ENCODE data around the gene ERI2. TPM values are rescaled to one million over a fixed set of nuclear protein-coding genes. Genes with fewer than 3 reads are reported as not detected.

Gene ERI2
- total and polyA plus RNA-seq, 11 donors = 5.7 to 15.2 (median 10.1) TPM

- WGBS, 4 donors = 87 to 92% (median 91%) methylated on average over 2 of the region's 2 CpGs
- no peak for DNase-seq
- Histone ChIP-seq H3K9me3 (peaks cover 0 to 4% (median 0%) of the 10 kb centered on the region in 12 donors), H3K27ac (no peak overlapping the region), H3K36me3 (peaks cover 0 to 21% (median 4%) of the 10 kb centered on the region in 9 donors), H3K4me3 (no peak overlapping the region), H3K4me1 (no peaks in the 10 kb centered on the region), H3K27me3 (no peaks in the 10 kb centered on the region)
- TF ChIP-seq CTCF (IDR thresholded peaks at IDR 0.05) (no peak), POLR2A (IDR thresholded peaks at IDR 0.05) (no peak)
- intact Hi-C loops (cut with DNase I) = no loop called here
- no peak for ATAC-seq
These were observed 23.8 kb downstream of the ERI2 start for GRCh38 chr16:20782470-20782869.

GRCh38 chr16:20781697-20782096, 24.6 kb downstream of the ERI2 start:
- peaks cover 0 to 4% (median 0%) of the 10 kb centered on the region in 12 donors for H3K9me3 ChIP-seq
- WGBS, 4 donors = 79 to 89% (median 83%) methylated on average over 1 of the region's 1 CpG
- DNase-seq (no peak), ATAC-seq (no peak)
- H3K4me1 ChIP-seq = no peaks in the 10 kb centered on the region
- peaks cover 0 to 21% (median 4%) of the 10 kb centered on the region in 9 donors for H3K36me3 ChIP-seq
- no peak overlapping the region for H3K27ac ChIP-seq
- intact Hi-C loops (cut with DNase I) = no loop called here
- no peaks in the 10 kb centered on the region for H3K27me3 ChIP-seq
- no peak for TF ChIP-seq CTCF (IDR thresholded peaks at IDR 0.05)
- TF ChIP-seq POLR2A (IDR thresholded peaks at IDR 0.05) = no peak
- H3K4me3 ChIP-seq = no peak overlapping the region

GRCh38 chr16:20774703-20775362, 31.4 kb downstream of the ERI2 start:
- H3K9me3 ChIP-seq = peaks cover 0 to 5% (median 0%) of the 10 kb centered on the region in 12 donors
- ATAC-seq (peak in 3 of 4 donors; percentile 81 to 88 (median 86)), DNase-seq (peak; percentile 25 to 66 (median 41))
- H3K4me1 ChIP-seq = no peaks in the 10 kb centered on the region
- 55 to 68% (median 61%) methylated on average over 7 of the region's 7 CpGs for WGBS, 4 donors
- TF ChIP-seq POLR2A (IDR thresholded peaks at IDR 0.05) (no peak), CTCF (IDR thresholded peaks at IDR 0.05) (peak; percentile 33 to 58 (median 48))
- H3K27me3 ChIP-seq = no peaks in the 10 kb centered on the region
- intact Hi-C loops (cut with DNase I) = no loop called here
- peaks cover 0 to 11% (median 0%) of the 10 kb centered on the region in 9 donors for H3K36me3 ChIP-seq
- H3K4me3 ChIP-seq = no peak overlapping the region
- H3K27ac ChIP-seq = no peak overlapping the region

GRCh38 chr16:20773679-20774078, 32.6 kb downstream of the ERI2 start:
- WGBS, 4 donors = 91 to 95% (median 92%) methylated on average over 3 of the region's 3 CpGs
- intact Hi-C loops (cut with DNase I) = no loop called here
- TF ChIP-seq CTCF (IDR thresholded peaks at IDR 0.05) (no peak), POLR2A (IDR thresholded peaks at IDR 0.05) (no peak)
- DNase-seq = no peak
- peaks cover 0 to 5% (median 0%) of the 10 kb centered on the region in 12 donors for H3K9me3 ChIP-seq
- no peak overlapping the region for H3K4me3 ChIP-seq
- peaks cover 0 to 8% (median 0%) of the 10 kb centered on the region in 9 donors for H3K36me3 ChIP-seq
- no peaks in the 10 kb centered on the region for H3K27me3 ChIP-seq
- no peak overlapping the region for H3K27ac ChIP-seq
- no peak for ATAC-seq
- no peaks in the 10 kb centered on the region for H3K4me1 ChIP-seq

Measured in heart left ventricle (tissue), 16 donors.